HL-60 (cell line): ENCODE results near the gene CDC25A.
"Not testable (repeated sequence)": the region's sequence is repeated elsewhere in the genome, so short reads cannot be mapped to it uniquely, and the experiment has no call there.

Source experiments
- DNase-seq, 2 experiments: peaks; one replicate each; pipeline ENCODE4 v3.0.0-alpha.2; 2010 to 2020; ENCODE audit warnings: low read depth in 1 of 2, low spot score in 1 of 2
- H3K27ac ChIP-seq: fragments of 250-450 bp; sonication (Bioruptor Pico); replicated peaks from 2 replicates; pipeline ENCODE4 v1.5.1; 2020; ENCODE audit warnings: mild to moderate bottlenecking, moderate library complexity
- H3K27me3 ChIP-seq: fragments of 250-450 bp; sonication (Bioruptor Pico); 2 replicates; pipeline ENCODE4 v1.5.1; 2021; ENCODE audit warnings: mild to moderate bottlenecking, moderate library complexity; ENCODE audit not compliant: insufficient read depth, poor library complexity, severe bottlenecking
- H3K4me3 ChIP-seq: replicated peaks from 2 replicates; pipeline ENCODE4 v1.5.1; 2011; ENCODE audit warnings: mild to moderate bottlenecking, control low read depth, low read length; ENCODE audit not compliant: insufficient read depth
- GABPA ChIP-seq: IDR thresholded peaks from 2 replicates; pipeline ENCODE4 v1.6.1; 2012; ENCODE audit warnings: low read depth
- POLR2AphosphoS5 ChIP-seq: IDR thresholded peaks from 2 replicates; pipeline ENCODE4 v1.6.1; 2012; ENCODE audit warnings: low read depth
- SPI1 ChIP-seq: IDR thresholded peaks from 2 replicates; pipeline ENCODE4 v1.6.1; 2012; ENCODE audit warnings: low read depth, mild to moderate bottlenecking, borderline replicate concordance
- TF ChIP-seq, protein P1 (sequence below): IDR thresholded peaks from 2 replicates; pipeline ENCODE4 v1.6.1; 2012; ENCODE audit warnings: low read depth; ENCODE audit not compliant: insufficient replicate concordance
- TF ChIP-seq, protein P2 (sequence below): IDR thresholded peaks from one replicate; pipeline ENCODE4 v1.5.1; 2011; ENCODE audit warnings: low read length, control low read depth, inconsistent platforms; ENCODE audit not compliant: insufficient read depth

Gene CDC25A

GRCh38 chr3:48215019-48215418 lies 26.8 kb upstream of the CDC25A start:
- no peak for DNase-seq
- H3K27ac ChIP-seq: no peak overlapping the region
- no peak overlapping the region for H3K4me3 ChIP-seq
- no peaks in the 10 kb centered on the region for H3K27me3 ChIP-seq
- TF ChIP-seq, protein P1, sequence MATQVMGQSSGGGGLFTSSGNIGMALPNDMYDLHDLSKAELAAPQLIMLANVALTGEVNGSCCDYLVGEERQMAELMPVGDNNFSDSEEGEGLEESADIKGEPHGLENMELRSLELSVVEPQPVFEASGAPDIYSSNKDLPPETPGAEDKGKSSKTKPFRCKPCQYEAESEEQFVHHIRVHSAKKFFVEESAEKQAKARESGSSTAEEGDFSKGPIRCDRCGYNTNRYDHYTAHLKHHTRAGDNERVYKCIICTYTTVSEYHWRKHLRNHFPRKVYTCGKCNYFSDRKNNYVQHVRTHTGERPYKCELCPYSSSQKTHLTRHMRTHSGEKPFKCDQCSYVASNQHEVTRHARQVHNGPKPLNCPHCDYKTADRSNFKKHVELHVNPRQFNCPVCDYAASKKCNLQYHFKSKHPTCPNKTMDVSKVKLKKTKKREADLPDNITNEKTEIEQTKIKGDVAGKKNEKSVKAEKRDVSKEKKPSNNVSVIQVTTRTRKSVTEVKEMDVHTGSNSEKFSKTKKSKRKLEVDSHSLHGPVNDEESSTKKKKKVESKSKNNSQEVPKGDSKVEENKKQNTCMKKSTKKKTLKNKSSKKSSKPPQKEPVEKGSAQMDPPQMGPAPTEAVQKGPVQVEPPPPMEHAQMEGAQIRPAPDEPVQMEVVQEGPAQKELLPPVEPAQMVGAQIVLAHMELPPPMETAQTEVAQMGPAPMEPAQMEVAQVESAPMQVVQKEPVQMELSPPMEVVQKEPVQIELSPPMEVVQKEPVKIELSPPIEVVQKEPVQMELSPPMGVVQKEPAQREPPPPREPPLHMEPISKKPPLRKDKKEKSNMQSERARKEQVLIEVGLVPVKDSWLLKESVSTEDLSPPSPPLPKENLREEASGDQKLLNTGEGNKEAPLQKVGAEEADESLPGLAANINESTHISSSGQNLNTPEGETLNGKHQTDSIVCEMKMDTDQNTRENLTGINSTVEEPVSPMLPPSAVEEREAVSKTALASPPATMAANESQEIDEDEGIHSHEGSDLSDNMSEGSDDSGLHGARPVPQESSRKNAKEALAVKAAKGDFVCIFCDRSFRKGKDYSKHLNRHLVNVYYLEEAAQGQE: no peak
- TF ChIP-seq, protein P2, sequence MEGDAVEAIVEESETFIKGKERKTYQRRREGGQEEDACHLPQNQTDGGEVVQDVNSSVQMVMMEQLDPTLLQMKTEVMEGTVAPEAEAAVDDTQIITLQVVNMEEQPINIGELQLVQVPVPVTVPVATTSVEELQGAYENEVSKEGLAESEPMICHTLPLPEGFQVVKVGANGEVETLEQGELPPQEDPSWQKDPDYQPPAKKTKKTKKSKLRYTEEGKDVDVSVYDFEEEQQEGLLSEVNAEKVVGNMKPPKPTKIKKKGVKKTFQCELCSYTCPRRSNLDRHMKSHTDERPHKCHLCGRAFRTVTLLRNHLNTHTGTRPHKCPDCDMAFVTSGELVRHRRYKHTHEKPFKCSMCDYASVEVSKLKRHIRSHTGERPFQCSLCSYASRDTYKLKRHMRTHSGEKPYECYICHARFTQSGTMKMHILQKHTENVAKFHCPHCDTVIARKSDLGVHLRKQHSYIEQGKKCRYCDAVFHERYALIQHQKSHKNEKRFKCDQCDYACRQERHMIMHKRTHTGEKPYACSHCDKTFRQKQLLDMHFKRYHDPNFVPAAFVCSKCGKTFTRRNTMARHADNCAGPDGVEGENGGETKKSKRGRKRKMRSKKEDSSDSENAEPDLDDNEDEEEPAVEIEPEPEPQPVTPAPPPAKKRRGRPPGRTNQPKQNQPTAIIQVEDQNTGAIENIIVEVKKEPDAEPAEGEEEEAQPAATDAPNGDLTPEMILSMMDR: no peak
- TF ChIP-seq POLR2AphosphoS5 (no peak), SPI1 (no peak), GABPA (no peak)

- Histone ChIP-seq H3K27ac (no peak overlapping the region), H3K27me3 (no peaks in the 10 kb centered on the region), H3K4me3 (no peak overlapping the region)
- DNase-seq: no peak
- TF ChIP-seq POLR2AphosphoS5: no peak
- no peak for TF ChIP-seq GABPA
- TF ChIP-seq SPI1: no peak
- TF ChIP-seq, protein P2: no peak
- TF ChIP-seq, protein P1: no peak
Measured at GRCh38 chr3:48214225-48214624, 26.0 kb upstream of the CDC25A start.

DNA sequence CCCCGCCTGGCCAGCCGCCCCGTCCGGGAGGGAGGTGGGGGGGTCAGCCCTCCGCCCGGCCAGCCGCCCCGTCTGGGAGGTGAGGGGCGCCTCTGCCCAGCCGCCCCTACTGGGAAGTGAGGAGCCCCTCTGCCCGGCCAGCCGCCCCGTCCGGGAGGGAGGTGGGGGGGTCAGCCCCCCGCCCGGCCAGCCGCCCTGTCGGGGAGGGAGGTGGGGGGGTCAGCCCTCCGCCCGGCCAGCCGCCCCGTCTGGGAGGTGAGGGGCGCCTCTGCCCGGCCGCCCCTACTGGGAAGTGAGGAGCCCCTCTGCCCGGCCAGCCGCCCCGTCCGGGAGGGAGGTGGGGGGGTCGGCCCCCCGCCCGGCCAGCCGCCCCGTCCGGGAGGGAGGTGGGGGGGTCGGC lies 23.6 kb upstream of the CDC25A start:
- H3K27me3 ChIP-seq, DNase-seq, H3K27ac ChIP-seq, H3K4me3 ChIP-seq: not testable (repeated sequence)

DNA sequence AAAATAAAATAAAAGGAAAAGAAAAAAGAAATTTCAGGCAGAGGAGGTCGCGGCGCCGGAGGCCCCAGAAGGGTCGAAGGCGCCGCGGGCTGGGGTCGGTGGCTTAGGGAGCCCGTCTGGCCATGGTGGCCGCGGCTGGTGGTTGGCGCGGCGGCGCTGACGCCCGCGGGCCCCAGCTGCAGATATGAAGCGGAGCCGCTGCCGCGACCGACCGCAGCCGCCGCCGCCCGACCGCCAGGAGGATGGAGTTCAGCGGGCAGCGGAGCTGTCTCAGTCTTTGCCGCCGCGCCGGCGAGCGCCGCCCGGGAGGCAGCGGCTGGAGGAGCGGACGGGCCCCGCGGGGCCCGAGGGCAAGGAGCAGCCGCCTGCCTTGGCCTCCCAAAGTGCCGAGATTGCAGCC lies 22.3 kb upstream of the CDC25A start:
- not testable (repeated sequence) for H3K27ac ChIP-seq, DNase-seq, H3K4me3 ChIP-seq, H3K27me3 ChIP-seq

GRCh38 chr3:48209445-48209844 lies 21.2 kb upstream of the CDC25A start:
- TF ChIP-seq SPI1: no peak
- no peak for TF ChIP-seq POLR2AphosphoS5
- TF ChIP-seq, protein P1: no peak
- TF ChIP-seq, protein P2: no peak
- no peak for TF ChIP-seq GABPA
- H3K4me3 ChIP-seq: no peak overlapping the region
- no peak for DNase-seq
- no peaks in the 10 kb centered on the region for H3K27me3 ChIP-seq
- H3K27ac ChIP-seq: no peak overlapping the region
